Left renal cortex interstitium (tissue), 4 donors: ENCODE measurements around the gene RAPGEFL1. TPM values are rescaled to one million over a fixed set of nuclear protein-coding genes. Genes with fewer than 3 reads are reported as not detected.
"Not testable (repeated sequence)": the region's sequence is repeated elsewhere in the genome, so short reads cannot be mapped to it uniquely, and the experiment has no call there.

ENCODE experiments used
- DNase-seq, 4 donors: peaks; one replicate each; pipeline ENCODE4 v3.0.0-alpha.2; 2013; ENCODE audit warnings: low read depth in 4 of 4, low spot score in 2 of 4, missing footprints in 1 of 4
- polyA plus RNA-seq, 4 donors: library from polyadenylated mRNA; unstranded; fragments of 120-200 nt; gene quantifications; one replicate each; pipeline ENCODE4 v1.2.1, GENCODE V29; 2013; ENCODE audit not compliant: insufficient read length in 4 of 4

RAPGEFL1 gene
- 10 to 100 TPM in 2 of 4 donors, 1 to 10 TPM in 2; 6.3 to 17.1 (median 11.3) TPM for polyA plus RNA-seq

GRCh38 chr17:40177275-40177874 lies at the start of gene RAPGEFL1:
TSS of gene RAPGEFL1 (plus strand) at chr17:40177470. CDS start at chr17:40177862, 392 bp downstream.
- peak in 2 of 4 donors; percentile 49 to 51 for DNase-seq

- DNase-seq = no peak
Measured at GRCh38 chr17:40129498-40129897, 47.8 kb upstream of the RAPGEFL1 start.

- no peak for DNase-seq
Measured at GRCh38 chr17:40130352-40131042, 46.8 kb upstream of the RAPGEFL1 start.

- DNase-seq = no peak
Measured at GRCh38 chr17:40134184-40134583, 43.1 kb upstream of the RAPGEFL1 start.

GRCh38 chr17:40135817-40136216 lies 41.5 kb upstream of the RAPGEFL1 start:
- DNase-seq = no peak

GRCh38 chr17:40139566-40140058 lies 37.7 kb upstream of the RAPGEFL1 start:
- no peak for DNase-seq

GRCh38 chr17:40143166-40143565 lies 34.1 kb upstream of the RAPGEFL1 start:
- DNase-seq = not testable (repeated sequence)

GRCh38 chr17:40145476-40145875 lies 31.8 kb upstream of the RAPGEFL1 start:
- no peak for DNase-seq

GRCh38 chr17:40148527-40148926 lies 28.7 kb upstream of the RAPGEFL1 start:
- no peak for DNase-seq

GRCh38 chr17:40150276-40150675 lies 27.0 kb upstream of the RAPGEFL1 start:
- no peak for DNase-seq

GRCh38 chr17:40151414-40151963 lies 25.8 kb upstream of the RAPGEFL1 start:
- DNase-seq = no peak

GRCh38 chr17:40153603-40154236 lies 23.6 kb upstream of the RAPGEFL1 start:
- DNase-seq = no peak

- DNase-seq = no peak
Measured at GRCh38 chr17:40157973-40158372, 19.3 kb upstream of the RAPGEFL1 start.

- no peak for DNase-seq
Measured at GRCh38 chr17:40158438-40159013, 18.7 kb upstream of the RAPGEFL1 start.

- DNase-seq = no peak
Measured at GRCh38 chr17:40159456-40159855, 17.8 kb upstream of the RAPGEFL1 start.

GRCh38 chr17:40167685-40168261 lies 9.5 kb upstream of the RAPGEFL1 start:
- DNase-seq = no peak

GRCh38 chr17:40168262-40168832 lies 8.9 kb upstream of the RAPGEFL1 start:
- DNase-seq = peak in 2 of 4 donors; percentile 45 to 46

- DNase-seq = no peak
Measured at GRCh38 chr17:40170325-40170724, 6.9 kb upstream of the RAPGEFL1 start.

- DNase-seq = no peak
Measured at GRCh38 chr17:40171750-40172149, 5.5 kb upstream of the RAPGEFL1 start.

GRCh38 chr17:40173091-40173777 lies 4.0 kb upstream of the RAPGEFL1 start:
- no peak for DNase-seq
